Cardiac muscle cell (in vitro differentiated cells and primary cell): ENCODE results near the gene KIF17. TPM values are rescaled to one million over a fixed set of nuclear protein-coding genes. Genes with fewer than 3 reads are reported as not detected.

Source experiments
- DNase-seq, 2 donors: peaks; one replicate each; pipeline versions ENCODE4 v3.0.0 to v3.0.0-alpha.2; 2010 to 2017; ENCODE audit warnings: low read depth in 1 of 2, low spot score in 1 of 2
- H3K27ac ChIP-seq: fragments of 200-600 bp; sonication (generic); 2 replicates; pipeline ENCODE4 v1.5.1; 2016
- H3K27me3 ChIP-seq: fragments of 200-600 bp; sonication (generic); 2 replicates; pipeline ENCODE4 v1.6.0; 2016; ENCODE audit warnings: control low read depth
- H3K36me3 ChIP-seq: fragments of 200-600 bp; sonication (generic); 2 replicates; pipeline ENCODE4 v1.5.1; 2016; ENCODE audit warnings: control low read depth
- H3K4me1 ChIP-seq: fragments of 200-600 bp; sonication (generic); 2 replicates; pipeline ENCODE4 v1.8.1; 2017; ENCODE audit warnings: low read depth, mild to moderate bottlenecking, mixed run types
- H3K4me3 ChIP-seq: fragments of 200-600 bp; sonication (generic); 2 replicates; pipeline ENCODE4 v1.5.1; 2016; ENCODE audit warnings: mild to moderate bottlenecking
- H3K9me3 ChIP-seq: fragments of 200-600 bp; sonication (generic); 2 replicates; pipeline ENCODE4 v1.5.1; 2017; ENCODE audit warnings: low read depth, mild to moderate bottlenecking, control low read depth
- CTCF ChIP-seq: IDR thresholded peaks from 2 replicates; pipeline ENCODE4 v1.5.1; 2012; ENCODE audit warnings: low read depth, mild to moderate bottlenecking, low read length
- polyA plus RNA-seq: library from polyadenylated mRNA; unstranded; fragments of >200 nt; fragmentation: Nextera tagmentation; extraction: Ambion mirVana; gene quantifications from 2 replicates; pipeline ENCODE4 v1.2.1, GENCODE V29; 2016
- total RNA-seq: library from RNA; depleted of rRNA; stranded (reverse); fragments of >200 nt; gene quantifications from 2 replicates; pipeline ENCODE4 v1.2.3, GENCODE V29; 2016

Gene KIF17
- total and polyA plus RNA-seq, 2 experiments from 2014 or later, result 1.1 to 15.0 TPM

- TF ChIP-seq CTCF, result no peak
- Histone ChIP-seq H3K9me3 (no peaks in the 10 kb centered on the region), H3K4me1 (no peaks in the 10 kb centered on the region), H3K27ac (no peak overlapping the region), H3K27me3 (no peaks in the 10 kb centered on the region), H3K4me3 (no peak overlapping the region), H3K36me3 (peaks cover 62% of the 10 kb centered on the region)
- DNase-seq, result no peak
Measured at GRCh38 chr1:20751462-20751990, 33.7 kb upstream of the KIF17 start.

DNA sequence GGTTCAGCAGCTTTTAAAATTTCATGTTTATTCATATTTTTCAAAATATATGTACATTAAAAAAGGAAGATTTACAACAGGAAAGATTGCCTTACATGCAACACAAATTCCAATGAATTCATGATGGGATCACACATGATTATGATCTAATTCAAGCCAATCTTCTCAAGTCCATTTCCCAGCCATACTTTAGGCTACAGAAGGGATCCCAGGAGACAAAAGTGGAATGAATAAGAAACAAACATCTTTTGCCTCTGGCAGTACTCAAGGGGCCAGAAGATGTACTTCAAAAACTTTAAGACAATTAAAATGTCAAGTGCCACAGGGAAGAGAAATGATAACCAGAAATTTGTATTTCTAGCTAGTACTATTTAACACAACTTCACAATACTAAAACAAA lies 24.9 kb upstream of the KIF17 start:
- peak overlapping the region; percentile 6 for H3K27ac ChIP-seq
- no peak overlapping the region for H3K4me3 ChIP-seq
- H3K9me3 ChIP-seq, result no peaks in the 10 kb centered on the region
- no peaks in the 10 kb centered on the region for H3K4me1 ChIP-seq
- TF ChIP-seq CTCF, result no peak
- H3K36me3 ChIP-seq, result peaks cover 74% of the 10 kb centered on the region
- no peak for DNase-seq
- no peaks in the 10 kb centered on the region for H3K27me3 ChIP-seq

GRCh38 chr1:20740781-20741180 lies 23.0 kb upstream of the KIF17 start:
- Histone ChIP-seq H3K4me3 (no peak overlapping the region), H3K27ac (no peak overlapping the region), H3K27me3 (no peaks in the 10 kb centered on the region), H3K36me3 (peaks cover 55% of the 10 kb centered on the region), H3K4me1 (no peaks in the 10 kb centered on the region), H3K9me3 (no peaks in the 10 kb centered on the region)
- no peak for DNase-seq
- no peak for TF ChIP-seq CTCF

- no peak overlapping the region for H3K4me3 ChIP-seq
- peak in 1 of 2 donors; percentile 36 for DNase-seq
- H3K27ac ChIP-seq, result peak overlapping the region; percentile 0
- H3K9me3 ChIP-seq, result no peaks in the 10 kb centered on the region
- H3K4me1 ChIP-seq, result no peaks in the 10 kb centered on the region
- TF ChIP-seq CTCF, result no peak
- H3K36me3 ChIP-seq, result peaks cover 40% of the 10 kb centered on the region
- H3K27me3 ChIP-seq, result no peaks in the 10 kb centered on the region
Measured at GRCh38 chr1:20739225-20739624, 21.4 kb upstream of the KIF17 start.

GRCh38 chr1:20735581-20736111 lies 17.8 kb upstream of the KIF17 start:
- H3K9me3 ChIP-seq, result no peaks in the 10 kb centered on the region
- no peaks in the 10 kb centered on the region for H3K4me1 ChIP-seq
- no peak overlapping the region for H3K4me3 ChIP-seq
- peaks cover 14% of the 10 kb centered on the region for H3K27me3 ChIP-seq
- no peak for TF ChIP-seq CTCF
- no peak for DNase-seq
- H3K27ac ChIP-seq, result no peak overlapping the region
- peaks cover 8% of the 10 kb centered on the region for H3K36me3 ChIP-seq
